WTC11 (cell line): Measurements from ENCODE around the gene TRMT10C. TPM values are rescaled to one million over a fixed set of nuclear protein-coding genes. Genes with fewer than 3 reads are reported as not detected.
A peak's percentile ranks its signal among the peaks of the same experiment; 100 is the strongest.

Source experiments
- ATAC-seq: fragments of 200-7000 bp; cut with Tn5 transposase; 2 replicates; pipeline ENCODE4 v1.10.0; 2021; ENCODE audit warnings: mild to moderate bottlenecking, moderate library complexity
- CTCF ChIA-PET: fragments of 300-600 bp; sonication (Branson Sonifier 250); formaldehyde crosslinking; loops from one replicate; lab custom pipeline; 2021; ENCODE audit warnings: antibody characterized with exemption; lab: Charles Lee
- POLR2A ChIA-PET: fragments of 350-600 bp; sonication (Branson Sonifier 250); formaldehyde crosslinking; loops from one replicate; lab custom pipeline; 2021; ENCODE audit warnings: antibody characterized with exemption; lab: Charles Lee
- DNase-seq: peaks from one replicate; pipeline ENCODE4 v3.0.0; 2021; ENCODE audit warnings: low spot score
- H3K27ac Mint-ChIP-seq: 2 replicates; pipeline ENCODE4 v1.8.0; 2021; ENCODE audit warnings: mixed read lengths
- H3K27me3 Mint-ChIP-seq: 2 replicates; pipeline ENCODE4 v1.8.0; 2021; ENCODE audit warnings: low read depth, mild to moderate bottlenecking, moderate library complexity, mixed read lengths
- H3K36me3 Mint-ChIP-seq: 2 replicates; pipeline ENCODE4 v1.8.0; 2021; ENCODE audit warnings: mixed read lengths
- H3K4me1 Mint-ChIP-seq: 2 replicates; pipeline ENCODE4 v1.8.0; 2022; ENCODE audit warnings: mixed read lengths
- H3K4me3 Mint-ChIP-seq: 2 replicates; pipeline ENCODE4 v1.8.0; 2021; ENCODE audit warnings: mild to moderate bottlenecking, moderate library complexity, mixed read lengths
- H3K9me3 Mint-ChIP-seq: 2 replicates; pipeline ENCODE4 v1.8.0; 2021; ENCODE audit warnings: mixed read lengths
- AR ChIP-seq: fragments of 250-450 bp; sonication (Bioruptor Pico); IDR thresholded peaks from 2 replicates; pipeline ENCODE4 v1.9.0; 2021; ENCODE audit warnings: mild to moderate bottlenecking
- EMX1 ChIP-seq: fragments of 250-450 bp; sonication (Bioruptor Pico); IDR thresholded peaks from 2 replicates; pipeline ENCODE4 v1.8.0; 2021; ENCODE audit warnings: mild to moderate bottlenecking
- GABPB1 ChIP-seq: sonication (generic); formaldehyde crosslinking; IDR thresholded peaks from 2 replicates; pipeline ENCODE4 v1.8.1; 2023; ENCODE audit warnings: mild to moderate bottlenecking, missing genetic modification reagents
- GRHL2 ChIP-seq: fragments of 250-450 bp; sonication (Bioruptor Pico); IDR thresholded peaks from 2 replicates; pipeline ENCODE4 v1.8.0; 2022; ENCODE audit warnings: mild to moderate bottlenecking, moderate library complexity; ENCODE audit not compliant: insufficient replicate concordance, severe bottlenecking
- PREB ChIP-seq: sonication (generic); formaldehyde crosslinking; IDR thresholded peaks from 2 replicates; pipeline ENCODE4 v1.8.1; 2022; ENCODE audit warnings: mild to moderate bottlenecking, missing genetic modification reagents, moderate library complexity, borderline replicate concordance
- PRRX2 ChIP-seq: fragments of 250-450 bp; sonication (Bioruptor Pico); IDR thresholded peaks from 2 replicates; pipeline ENCODE4 v1.8.0; 2021; ENCODE audit warnings: mild to moderate bottlenecking
- SMAD3 ChIP-seq: sonication (generic); formaldehyde crosslinking; IDR thresholded peaks from 2 replicates; pipeline ENCODE4 v1.8.0; 2022; ENCODE audit warnings: missing genetic modification reagents, mild to moderate bottlenecking, borderline replicate concordance
- SOX15 ChIP-seq: fragments of 250-450 bp; sonication (Bioruptor Pico); IDR thresholded peaks from 2 replicates; pipeline ENCODE4 v1.9.0; 2021; ENCODE audit warnings: mild to moderate bottlenecking
- SP1 ChIP-seq: sonication (generic); formaldehyde crosslinking; conservative IDR thresholded peaks from 2 replicates; pipeline ENCODE4 v1.8.1; 2022; ENCODE audit warnings: missing genetic modification reagents
- USF2 ChIP-seq: sonication (generic); formaldehyde crosslinking; IDR thresholded peaks from 2 replicates; pipeline ENCODE4 v1.8.1; 2023; ENCODE audit warnings: mild to moderate bottlenecking, missing genetic modification reagents, moderate library complexity
- ZNF219 ChIP-seq: sonication (generic); formaldehyde crosslinking; IDR thresholded peaks from 2 replicates; pipeline ENCODE4 v1.8.0; 2023; ENCODE audit warnings: missing genetic modification reagents, mild to moderate bottlenecking, borderline replicate concordance
- ZNF263 ChIP-seq: sonication (generic); formaldehyde crosslinking; IDR thresholded peaks from 2 replicates; pipeline ENCODE4 v1.8.1; 2022; ENCODE audit warnings: low read depth, mild to moderate bottlenecking, moderate library complexity, missing genetic modification reagents
- ZNF396 ChIP-seq: fragments of 250-450 bp; sonication (Bioruptor Pico); IDR thresholded peaks from 2 replicates; pipeline ENCODE4 v1.8.0; 2021; ENCODE audit warnings: mild to moderate bottlenecking, moderate library complexity, borderline replicate concordance
- ZNF425 ChIP-seq: fragments of 250-450 bp; sonication (Bioruptor Pico); conservative IDR thresholded peaks from 2 replicates; pipeline ENCODE4 v1.9.0; 2021; ENCODE audit warnings: mild to moderate bottlenecking
- ZNF532 ChIP-seq: fragments of 250-450 bp; sonication (Bioruptor Pico); IDR thresholded peaks from 2 replicates; pipeline ENCODE4 v1.9.0; 2021; ENCODE audit warnings: mild to moderate bottlenecking, borderline replicate concordance
- total RNA-seq: library from RNA; stranded (reverse); gene quantifications from 3 replicates; pipeline ENCODE4 v1.2.3, GENCODE V29; 2021
- TF ChIP-seq, protein P1 (sequence below): sonication (generic); formaldehyde crosslinking; IDR thresholded peaks from 2 replicates; pipeline ENCODE4 v1.8.0; 2023; ENCODE audit warnings: mild to moderate bottlenecking, missing genetic modification reagents
- TF ChIP-seq, protein P2 (sequence below): fragments of 250-450 bp; sonication (Bioruptor Pico); IDR thresholded peaks from 2 replicates; pipeline ENCODE4 v1.8.0; 2021; ENCODE audit warnings: mild to moderate bottlenecking

Gene TRMT10C
- total RNA-seq, 1 experiment from 2014 or later = 41.7 TPM

DNA sequence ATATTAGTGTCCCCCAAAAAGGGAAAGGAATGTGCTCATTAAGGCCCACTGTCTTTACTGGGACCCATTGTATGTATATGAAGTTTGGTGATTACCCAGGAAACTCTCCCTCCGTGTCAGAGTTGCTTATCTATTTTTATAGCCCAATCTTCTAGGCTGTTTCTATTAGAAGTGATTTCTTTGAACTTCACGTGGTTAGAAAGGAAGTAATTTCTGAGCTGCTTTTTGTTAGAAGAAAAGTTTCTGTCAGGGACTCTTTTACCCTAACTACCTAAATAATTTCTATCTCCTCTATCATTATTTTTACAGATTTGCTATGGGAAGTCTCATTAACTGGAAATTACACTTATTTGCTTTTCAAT is 31.0 kb upstream of the TRMT10C start:
- Mint-ChIP-seq H3K4me3 (0 out of 2 replicates have a peak overlapping the region, but pooled peaks have one; percentile 0), H3K27me3 (peaks cover 4% of the 10 kb centered on the region; the same call in 1 of the 2 replicates), H3K4me1 (peaks cover 38% of the 10 kb centered on the region), H3K36me3 (peaks cover 32% of the 10 kb centered on the region), H3K27ac (peak overlapping the region; percentile 69), H3K9me3 (peaks cover 38% of the 10 kb centered on the region)
- TF ChIP-seq PRRX2 (no peak), SP1 (CRISPR knock-in tag) (0 out of 2 replicates have a peak, but pooled peaks have one; percentile 5)
- no peak for ATAC-seq
- POLR2A ChIA-PET = interaction anchor here (0.8 to 1.5 kb wide), 4 partner anchors 12 to 146 kb away, joined by 3 to 8 read pairs (median 4); partner anchors contain the start of genes SENP7, TRMT10C and ZBTB11
- CTCF ChIA-PET = interaction anchor here (0.5 to 1.1 kb wide), 5 partner anchors 13 to 149 kb away, joined by 3 to 6 read pairs (median 3); partner anchors contain the start of gene PCNP
- no peak for DNase-seq

GRCh38 chr3:101531473-101532086 is 30.1 kb upstream of the TRMT10C start:
- Mint-ChIP-seq H3K27me3 (peaks cover 4% of the 10 kb centered on the region; the same call in 1 of the 2 replicates), H3K27ac (peak overlapping the region; percentile 69; the same call in 1 of the 2 replicates), H3K4me1 (peaks cover 38% of the 10 kb centered on the region), H3K4me3 (no peak overlapping the region), H3K9me3 (peaks cover 37% of the 10 kb centered on the region), H3K36me3 (peaks cover 31% of the 10 kb centered on the region)
- ChIA-PET CTCF (no interaction called here), POLR2A (no interaction called here)
- TF ChIP-seq ZNF263 (CRISPR knock-in tag) (no peak), SMAD3 (no peak), USF2 (CRISPR knock-in tag) (no peak), AR (CRISPR knock-in tag) (no peak), SOX15 (CRISPR knock-in tag) (no peak), ZNF396 (CRISPR knock-in tag) (no peak), GRHL2 (CRISPR knock-in tag) (no peak), EMX1 (CRISPR knock-in tag) (no peak), ZNF425 (CRISPR knock-in tag) (no peak), ZNF532 (CRISPR knock-in tag) (no peak), PREB (no peak), ZNF219 (CRISPR knock-in tag) (no peak), PRRX2 (no peak), GABPB1 (no peak)
- TF ChIP-seq, protein P1, sequence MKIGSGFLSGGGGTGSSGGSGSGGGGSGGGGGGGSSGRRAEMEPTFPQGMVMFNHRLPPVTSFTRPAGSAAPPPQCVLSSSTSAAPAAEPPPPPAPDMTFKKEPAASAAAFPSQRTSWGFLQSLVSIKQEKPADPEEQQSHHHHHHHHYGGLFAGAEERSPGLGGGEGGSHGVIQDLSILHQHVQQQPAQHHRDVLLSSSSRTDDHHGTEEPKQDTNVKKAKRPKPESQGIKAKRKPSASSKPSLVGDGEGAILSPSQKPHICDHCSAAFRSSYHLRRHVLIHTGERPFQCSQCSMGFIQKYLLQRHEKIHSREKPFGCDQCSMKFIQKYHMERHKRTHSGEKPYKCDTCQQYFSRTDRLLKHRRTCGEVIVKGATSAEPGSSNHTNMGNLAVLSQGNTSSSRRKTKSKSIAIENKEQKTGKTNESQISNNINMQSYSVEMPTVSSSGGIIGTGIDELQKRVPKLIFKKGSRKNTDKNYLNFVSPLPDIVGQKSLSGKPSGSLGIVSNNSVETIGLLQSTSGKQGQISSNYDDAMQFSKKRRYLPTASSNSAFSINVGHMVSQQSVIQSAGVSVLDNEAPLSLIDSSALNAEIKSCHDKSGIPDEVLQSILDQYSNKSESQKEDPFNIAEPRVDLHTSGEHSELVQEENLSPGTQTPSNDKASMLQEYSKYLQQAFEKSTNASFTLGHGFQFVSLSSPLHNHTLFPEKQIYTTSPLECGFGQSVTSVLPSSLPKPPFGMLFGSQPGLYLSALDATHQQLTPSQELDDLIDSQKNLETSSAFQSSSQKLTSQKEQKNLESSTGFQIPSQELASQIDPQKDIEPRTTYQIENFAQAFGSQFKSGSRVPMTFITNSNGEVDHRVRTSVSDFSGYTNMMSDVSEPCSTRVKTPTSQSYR = no peak
- TF ChIP-seq, protein P2, sequence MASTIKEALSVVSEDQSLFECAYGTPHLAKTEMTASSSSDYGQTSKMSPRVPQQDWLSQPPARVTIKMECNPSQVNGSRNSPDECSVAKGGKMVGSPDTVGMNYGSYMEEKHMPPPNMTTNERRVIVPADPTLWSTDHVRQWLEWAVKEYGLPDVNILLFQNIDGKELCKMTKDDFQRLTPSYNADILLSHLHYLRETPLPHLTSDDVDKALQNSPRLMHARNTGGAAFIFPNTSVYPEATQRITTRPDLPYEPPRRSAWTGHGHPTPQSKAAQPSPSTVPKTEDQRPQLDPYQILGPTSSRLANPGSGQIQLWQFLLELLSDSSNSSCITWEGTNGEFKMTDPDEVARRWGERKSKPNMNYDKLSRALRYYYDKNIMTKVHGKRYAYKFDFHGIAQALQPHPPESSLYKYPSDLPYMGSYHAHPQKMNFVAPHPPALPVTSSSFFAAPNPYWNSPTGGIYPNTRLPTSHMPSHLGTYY = no peak
- no peak for ATAC-seq
- no peak for DNase-seq
